Fibroblast of lung (primary cell): ENCODE data around the gene OR2B2. TPM values are rescaled to one million over a fixed set of nuclear protein-coding genes. Genes with fewer than 3 reads are reported as not detected.

Experiments
- DNase-seq, 2 donors: peaks; one replicate each; pipeline versions ENCODE4 v3.0.0 to v3.0.0-alpha.2; 2010; ENCODE audit warnings: low read depth in 2 of 2
- H2AFZ ChIP-seq: 2 replicates; pipeline ENCODE4 v1.5.1; 2012; ENCODE audit warnings: low read length, control low read depth, inconsistent platforms
- H3K27ac ChIP-seq: 2 replicates; pipeline ENCODE4 v1.5.1; 2011; ENCODE audit warnings: low read length, control low read depth; ENCODE audit not compliant: insufficient read depth
- H3K27me3 ChIP-seq: 2 replicates; pipeline ENCODE4 v1.5.1; 2011; ENCODE audit warnings: mild to moderate bottlenecking, low read length; ENCODE audit not compliant: control insufficient read depth, insufficient read depth
- H3K36me3 ChIP-seq: 2 replicates; pipeline ENCODE4 v1.5.1; 2011; ENCODE audit warnings: low read length; ENCODE audit not compliant: control insufficient read depth, insufficient read depth
- H3K4me1 ChIP-seq: 2 replicates; pipeline ENCODE4 v1.5.1; 2011; ENCODE audit warnings: low read length; ENCODE audit not compliant: control insufficient read depth, insufficient read depth; ENCODE audit errors: extremely low read depth
- H3K4me2 ChIP-seq: 2 replicates; pipeline ENCODE4 v1.5.1; 2011; ENCODE audit warnings: low read length, control low read depth; ENCODE audit not compliant: insufficient read depth; ENCODE audit errors: extremely low read depth
- H3K4me3 ChIP-seq, 4 experiments: fragments of 200-600 bp in 1 of 4; sonication (generic) in 1 of 4; replicated peaks in 1 of 4; 2 replicates each; pipeline ENCODE4 v1.5.1; 2011 to 2016; ENCODE audit warnings: low read length in 4 of 4, low read depth in 3 of 4, mild to moderate bottlenecking in 3 of 4, control low read depth in 2 of 4, inconsistent platforms in 1 of 4, mixed read lengths in 1 of 4; ENCODE audit not compliant: insufficient read depth in 1 of 4; ENCODE audit errors: control extremely low read depth in 1 of 4
- H3K79me2 ChIP-seq: 2 replicates; pipeline ENCODE4 v1.5.1; 2012; ENCODE audit warnings: mild to moderate bottlenecking, low read length, inconsistent platforms; ENCODE audit not compliant: control insufficient read depth, insufficient read depth
- H3K9ac ChIP-seq: 2 replicates; pipeline ENCODE4 v1.5.1; 2011; ENCODE audit warnings: mild to moderate bottlenecking, low read length, control low read depth; ENCODE audit not compliant: insufficient read depth
- H3K9me3 ChIP-seq: 2 replicates; pipeline ENCODE4 v1.5.1; 2012; ENCODE audit warnings: low read depth, low read length; ENCODE audit not compliant: control insufficient read depth, insufficient read depth
- H4K20me1 ChIP-seq: 2 replicates; pipeline ENCODE4 v1.5.1; 2011; ENCODE audit warnings: low read length; ENCODE audit not compliant: control insufficient read depth, insufficient read depth; ENCODE audit errors: extremely low read depth
- EZH2 ChIP-seq: IDR thresholded peaks from 2 replicates; pipeline ENCODE4 v1.5.1; 2012; ENCODE audit warnings: low read length, control low read depth, mild to moderate bottlenecking; ENCODE audit errors: missing control alignments
- polyA plus RNA-seq, 2 donors: library from polyadenylated mRNA; depleted of rRNA in 1 of 2; stranded (reverse) in 1 of 2; unstranded in 1 of 2; fragments of >200 nt; gene quantifications; 2 replicates each; pipeline ENCODE4 v1.2.1, GENCODE V29; 2011 to 2012; ENCODE audit warnings: missing spikeins in 1 of 2
- total RNA-seq: library from RNA; depleted of rRNA; stranded (reverse); fragments of >200 nt; gene quantifications from 2 replicates; pipeline ENCODE4 v1.2.1, GENCODE V29; 2014
- TF ChIP-seq, protein P1 (sequence below), 2 donors: IDR thresholded peaks in 1 of 2; conservative IDR thresholded peaks in 1 of 2; 1 replicate in 1 of 2; 2 replicates in 1 of 2; pipeline ENCODE4 v1.5.1; 2011 to 2012; ENCODE audit warnings: low read length in 2 of 2, control low read depth in 1 of 2, inconsistent platforms in 1 of 2, low read depth in 1 of 2, mild to moderate bottlenecking in 1 of 2

The OR2B2 gene
- total and polyA plus RNA-seq, 2 donors (not counting 1 experiment from before 2014, with no cell fraction given) = not detected

DNA sequence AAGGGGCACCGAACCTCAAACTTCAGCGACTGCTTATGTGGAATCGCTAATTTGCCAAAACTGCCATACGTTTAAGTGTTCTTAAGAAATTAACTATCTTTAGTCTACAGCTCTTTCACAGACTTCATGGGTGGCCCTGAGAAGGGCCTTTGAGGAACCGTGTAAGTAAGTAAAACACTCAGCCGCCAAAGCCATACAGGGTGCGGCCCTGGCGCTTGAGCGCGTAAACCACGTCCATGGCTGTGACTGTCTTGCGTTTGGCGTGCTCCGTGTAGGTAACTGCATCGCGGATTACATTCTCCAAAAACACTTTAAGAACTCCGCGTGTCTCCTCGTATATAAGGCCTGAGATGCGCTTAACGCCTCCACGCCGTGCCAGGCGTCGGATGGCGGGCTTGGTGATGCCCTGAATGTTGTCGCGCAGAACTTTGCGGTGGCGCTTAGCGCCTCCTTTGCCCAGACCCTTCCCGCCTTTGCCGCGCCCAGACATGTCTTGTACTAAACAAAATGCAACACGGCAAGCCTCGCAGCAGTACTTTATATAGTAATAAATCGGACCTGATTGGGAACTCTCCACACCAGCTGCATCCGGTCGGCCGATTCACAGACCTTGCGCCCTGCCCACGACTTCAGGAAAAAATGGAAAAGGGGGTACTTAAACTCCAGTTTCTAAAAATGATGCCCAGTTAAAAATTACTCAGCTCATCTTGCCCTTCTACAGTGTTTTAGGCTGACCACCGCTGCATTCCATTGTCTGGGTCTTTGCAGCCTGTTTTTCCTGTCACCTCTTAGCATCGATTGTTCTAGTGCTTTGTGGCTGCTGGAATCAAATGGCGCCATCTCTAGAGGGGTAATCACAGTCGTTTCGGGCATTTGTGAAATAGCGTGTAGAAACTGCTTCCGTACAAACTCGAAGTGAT lies 38.9 kb downstream of the OR2B2 start:
- no peaks in the 10 kb centered on the region for H3K36me3 ChIP-seq
- peak overlapping the region; percentile 46 to 91 (median 62) for H3K4me3 ChIP-seq
- H4K20me1 ChIP-seq = no peaks in the 10 kb centered on the region
- H3K4me1 ChIP-seq = no peaks in the 10 kb centered on the region
- TF ChIP-seq, protein P1, sequence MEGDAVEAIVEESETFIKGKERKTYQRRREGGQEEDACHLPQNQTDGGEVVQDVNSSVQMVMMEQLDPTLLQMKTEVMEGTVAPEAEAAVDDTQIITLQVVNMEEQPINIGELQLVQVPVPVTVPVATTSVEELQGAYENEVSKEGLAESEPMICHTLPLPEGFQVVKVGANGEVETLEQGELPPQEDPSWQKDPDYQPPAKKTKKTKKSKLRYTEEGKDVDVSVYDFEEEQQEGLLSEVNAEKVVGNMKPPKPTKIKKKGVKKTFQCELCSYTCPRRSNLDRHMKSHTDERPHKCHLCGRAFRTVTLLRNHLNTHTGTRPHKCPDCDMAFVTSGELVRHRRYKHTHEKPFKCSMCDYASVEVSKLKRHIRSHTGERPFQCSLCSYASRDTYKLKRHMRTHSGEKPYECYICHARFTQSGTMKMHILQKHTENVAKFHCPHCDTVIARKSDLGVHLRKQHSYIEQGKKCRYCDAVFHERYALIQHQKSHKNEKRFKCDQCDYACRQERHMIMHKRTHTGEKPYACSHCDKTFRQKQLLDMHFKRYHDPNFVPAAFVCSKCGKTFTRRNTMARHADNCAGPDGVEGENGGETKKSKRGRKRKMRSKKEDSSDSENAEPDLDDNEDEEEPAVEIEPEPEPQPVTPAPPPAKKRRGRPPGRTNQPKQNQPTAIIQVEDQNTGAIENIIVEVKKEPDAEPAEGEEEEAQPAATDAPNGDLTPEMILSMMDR (conservative IDR thresholded peaks at IDR 0.05 in 1 of 2, IDR thresholded peaks at IDR 0.05 in 1 of 2; ENCODE audit: low read depth in 1 of 2, low read length in 2 of 2) = peak in 1 of 2 donors; percentile 5
- TF ChIP-seq EZH2 = no peak
- H3K27me3 ChIP-seq = no peaks in the 10 kb centered on the region
- H3K9me3 ChIP-seq = no peaks in the 10 kb centered on the region
- H2AFZ ChIP-seq = peak overlapping the region; percentile 77
- H3K9ac ChIP-seq = peak overlapping the region; percentile 25
- H3K27ac ChIP-seq = peak overlapping the region; percentile 85
- H3K4me2 ChIP-seq = peak overlapping the region; percentile 89
- H3K79me2 ChIP-seq = no peaks in the 10 kb centered on the region
- peak; percentile 77 to 95 for DNase-seq

DNA sequence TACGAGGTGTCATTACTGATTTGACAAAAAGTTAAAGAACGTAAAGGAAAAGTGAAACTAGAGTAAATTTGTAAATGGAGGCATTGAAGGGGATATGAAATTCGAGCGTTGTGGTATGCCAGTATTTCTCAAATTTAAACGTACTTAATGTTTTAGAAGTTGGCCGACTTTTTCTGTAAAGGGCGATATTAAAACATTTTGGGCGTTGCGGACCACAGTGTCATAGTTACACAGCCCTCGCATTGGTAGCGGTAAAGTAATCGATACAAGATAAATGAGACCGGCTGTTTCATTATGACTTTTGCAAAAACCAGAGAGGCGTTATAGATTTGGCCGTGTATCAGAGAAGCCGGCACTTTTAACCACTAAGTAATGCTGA lies 39.6 kb downstream of the OR2B2 start:
- no peak for DNase-seq
- Histone ChIP-seq H2AFZ (peak overlapping the region; percentile 77), H3K4me3 (peak overlapping the region; percentile 46 to 91 (median 62)), H3K9me3 (no peaks in the 10 kb centered on the region), H3K36me3 (no peaks in the 10 kb centered on the region), H4K20me1 (no peaks in the 10 kb centered on the region), H3K4me1 (no peaks in the 10 kb centered on the region), H3K27me3 (no peaks in the 10 kb centered on the region), H3K79me2 (no peaks in the 10 kb centered on the region), H3K4me2 (peak overlapping the region; percentile 89), H3K27ac (peak overlapping the region; percentile 85), H3K9ac (peak overlapping the region; percentile 25)
- TF ChIP-seq, protein P1 (conservative IDR thresholded peaks at IDR 0.05 in 1 of 2, IDR thresholded peaks at IDR 0.05 in 1 of 2; ENCODE audit: low read depth in 1 of 2, low read length in 2 of 2) = no peak
- no peak for TF ChIP-seq EZH2

DNA sequence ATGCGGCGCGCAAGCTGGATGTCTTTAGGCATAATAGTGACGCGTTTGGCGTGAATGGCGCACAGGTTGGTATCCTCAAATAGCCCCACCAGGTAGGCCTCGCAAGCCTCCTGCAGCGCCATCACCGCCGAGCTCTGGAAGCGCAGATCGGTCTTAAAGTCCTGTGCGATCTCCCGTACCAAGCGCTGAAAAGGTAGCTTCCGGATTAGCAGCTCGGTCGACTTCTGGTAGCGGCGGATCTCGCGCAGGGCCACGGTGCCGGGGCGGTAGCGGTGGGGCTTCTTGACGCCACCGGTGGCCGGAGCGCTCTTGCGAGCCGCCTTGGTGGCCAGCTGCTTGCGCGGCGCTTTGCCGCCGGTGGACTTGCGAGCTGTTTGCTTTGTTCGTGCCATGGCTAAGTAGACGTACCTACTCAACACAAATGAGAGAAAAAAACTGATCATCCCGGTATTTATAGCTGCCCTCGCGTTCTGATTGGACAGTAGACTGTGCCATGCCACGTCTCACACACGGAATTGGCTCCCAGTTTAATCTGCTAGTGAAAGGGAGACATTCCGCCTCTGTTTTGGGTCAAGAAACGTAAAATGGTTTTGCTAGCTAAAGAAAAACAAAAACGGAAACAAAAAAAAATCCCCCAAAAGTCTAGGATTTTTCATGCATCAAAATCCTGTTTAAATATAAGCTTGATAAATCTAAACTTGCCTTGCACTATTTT lies 40.1 kb downstream of the OR2B2 start:
- H3K27ac ChIP-seq = peak overlapping the region; percentile 85
- peak overlapping the region; percentile 50 to 91 (median 62) for H3K4me3 ChIP-seq
- H3K9me3 ChIP-seq = no peaks in the 10 kb centered on the region
- no peaks in the 10 kb centered on the region for H4K20me1 ChIP-seq
- H3K36me3 ChIP-seq = no peaks in the 10 kb centered on the region
- H3K9ac ChIP-seq = peak overlapping the region; percentile 67
- H3K4me1 ChIP-seq = no peaks in the 10 kb centered on the region
- H2AFZ ChIP-seq = peak overlapping the region; percentile 31
- H3K79me2 ChIP-seq = no peaks in the 10 kb centered on the region
- H3K4me2 ChIP-seq = peak overlapping the region; percentile 89
- no peak for TF ChIP-seq EZH2
- TF ChIP-seq, protein P1 (conservative IDR thresholded peaks at IDR 0.05 in 1 of 2, IDR thresholded peaks at IDR 0.05 in 1 of 2; ENCODE audit: low read depth in 1 of 2, low read length in 2 of 2) = peak; percentile 7 to 34
- H3K27me3 ChIP-seq = no peaks in the 10 kb centered on the region
- peak; percentile 94 to 99 for DNase-seq
